Stimulated activated CD8-positive, alpha-beta memory T cell treated with anti-CD3 and anti-CD28 coated beads, Interleukin-12 subunit alpha, Interleukin-12 subunit beta, amount 100 ng/mL, for 4 hours (primary cell): ENCODE measurements around the gene ADAMTS9.
"Not testable (repeated sequence)": the region's sequence is repeated elsewhere in the genome, so short reads cannot be mapped to it uniquely, and the experiment has no call there.

Experiments
- DNase-seq: peaks from one replicate; pipeline ENCODE4 v3.0.0-alpha.2; 2020; ENCODE audit warnings: low read depth

ADAMTS9 gene

GRCh38 chr3:64571982-64572381, 115.8 kb downstream of the ADAMTS9 start:
- DNase-seq: no peak

DNA sequence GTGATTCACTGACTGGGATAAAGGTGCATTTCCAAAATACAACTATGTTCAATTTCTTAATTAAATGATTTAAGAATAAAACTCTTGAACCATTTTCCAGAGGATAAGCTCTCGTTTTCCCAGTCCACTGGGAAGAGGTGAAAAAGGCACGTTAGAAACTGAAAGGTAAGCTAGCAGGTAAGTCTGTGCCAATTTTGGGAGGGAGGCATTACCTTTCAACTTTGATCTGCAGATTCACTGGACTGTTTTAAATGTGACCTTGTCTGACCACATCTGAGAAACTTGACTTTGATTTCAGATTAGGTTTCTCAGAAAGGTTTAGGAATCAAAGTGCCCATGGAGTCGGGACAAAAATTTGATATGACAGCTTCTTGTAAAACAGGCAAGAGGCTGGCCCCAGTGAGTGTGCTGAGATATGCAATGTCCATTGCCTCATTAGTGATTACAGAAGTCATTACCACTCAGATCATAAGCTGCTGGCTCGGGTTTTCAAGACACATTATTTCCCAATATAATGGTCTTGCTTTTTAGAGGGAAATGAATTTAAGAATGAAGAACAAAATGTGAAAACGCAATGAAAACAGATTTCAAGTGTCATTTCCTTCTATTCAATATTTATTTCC, 118.8 kb downstream of the ADAMTS9 start:
- no peak for DNase-seq

- DNase-seq: no peak
Measured at GRCh38 chr3:64566859-64567258, 120.9 kb downstream of the ADAMTS9 start.

DNA sequence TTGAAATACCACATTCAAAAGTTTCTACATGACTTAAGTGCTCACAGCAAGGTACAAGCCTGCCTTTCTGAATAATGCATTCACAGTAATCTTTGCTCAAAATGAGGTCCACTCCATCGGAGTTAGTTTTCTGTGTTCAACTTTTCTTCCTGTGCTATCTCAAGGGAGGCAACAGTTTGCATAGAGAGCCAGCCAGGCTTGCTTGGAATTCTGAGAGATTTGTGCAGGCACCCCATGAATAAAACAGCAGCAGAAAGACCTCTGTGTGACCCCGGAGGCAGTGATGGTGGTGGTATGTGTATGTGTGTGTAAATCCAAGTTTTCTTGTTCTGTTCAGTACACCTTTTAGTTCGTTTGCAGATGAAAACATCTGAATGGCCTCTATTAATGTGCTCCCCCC, 124.0 kb downstream of the ADAMTS9 start:
- no peak for DNase-seq

- no peak for DNase-seq
Measured at GRCh38 chr3:64561868-64562267, 125.9 kb downstream of the ADAMTS9 start.

- DNase-seq: no peak
Measured at GRCh38 chr3:64561325-64561843, 126.4 kb downstream of the ADAMTS9 start.

- no peak for DNase-seq
Measured at GRCh38 chr3:64560791-64561190, 127.0 kb downstream of the ADAMTS9 start.

DNA sequence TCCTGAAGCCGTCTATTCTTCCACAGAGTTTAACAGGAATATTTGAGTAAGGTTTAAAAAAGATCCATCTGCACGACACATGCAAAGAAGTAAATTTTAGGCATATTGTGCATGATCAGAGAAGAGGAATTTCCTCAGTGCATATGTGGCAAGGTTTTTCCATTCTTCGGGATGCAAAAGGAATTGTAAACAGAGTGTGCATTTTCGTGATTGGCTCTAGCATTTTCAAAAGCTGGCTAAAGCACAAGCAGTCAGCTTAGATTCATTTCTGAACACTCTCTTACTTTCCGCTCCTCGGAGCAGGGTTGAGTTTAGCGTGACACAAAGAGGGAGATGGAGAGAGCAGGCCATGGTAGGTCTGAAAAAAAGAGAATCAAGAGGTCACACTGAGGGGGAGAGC, 128.2 kb downstream of the ADAMTS9 start:
- no peak for DNase-seq

- DNase-seq: no peak
Measured at GRCh38 chr3:64556046-64556445, 131.8 kb downstream of the ADAMTS9 start.

- DNase-seq: no peak
Measured at GRCh38 chr3:64555351-64555750, 132.4 kb downstream of the ADAMTS9 start.

DNA sequence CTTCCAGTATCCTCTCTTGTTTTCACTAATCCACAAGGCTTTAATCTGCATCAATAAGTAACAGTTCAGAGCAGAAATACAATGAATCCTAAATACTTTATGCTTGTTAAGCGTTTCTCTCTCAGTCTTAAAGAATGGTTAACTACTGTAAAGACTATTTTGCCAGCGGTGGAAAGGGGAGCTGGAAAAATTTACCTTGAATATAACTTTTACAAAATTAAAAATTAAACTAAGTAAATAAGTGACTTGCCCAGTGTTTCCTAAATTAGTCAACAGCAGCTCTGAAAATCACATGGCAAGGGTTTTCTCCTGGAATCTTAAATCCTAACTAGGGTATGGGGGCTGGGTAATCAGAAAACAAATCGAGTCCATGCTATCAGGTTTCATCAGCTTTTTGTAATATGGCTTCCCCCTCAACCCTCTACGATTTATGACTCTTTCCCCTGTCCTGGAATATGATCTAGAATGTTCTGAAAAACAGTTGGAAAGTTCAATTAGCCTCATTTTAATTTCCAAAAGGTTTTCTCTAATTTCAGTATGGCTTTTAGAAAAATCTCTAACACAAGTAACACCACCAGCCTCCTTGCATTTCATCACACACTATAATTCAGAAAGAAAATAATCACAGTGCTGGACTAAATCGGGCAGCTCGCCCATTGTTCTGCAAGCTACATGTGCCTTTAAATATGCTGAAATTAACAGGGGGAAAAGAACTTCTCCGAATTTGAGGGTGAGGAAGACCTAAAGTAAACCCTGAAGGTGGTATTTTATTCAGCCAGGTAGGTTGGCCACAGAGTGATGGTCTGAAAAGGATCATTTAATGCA, 133.5 kb downstream of the ADAMTS9 start:
- no peak for DNase-seq

DNA sequence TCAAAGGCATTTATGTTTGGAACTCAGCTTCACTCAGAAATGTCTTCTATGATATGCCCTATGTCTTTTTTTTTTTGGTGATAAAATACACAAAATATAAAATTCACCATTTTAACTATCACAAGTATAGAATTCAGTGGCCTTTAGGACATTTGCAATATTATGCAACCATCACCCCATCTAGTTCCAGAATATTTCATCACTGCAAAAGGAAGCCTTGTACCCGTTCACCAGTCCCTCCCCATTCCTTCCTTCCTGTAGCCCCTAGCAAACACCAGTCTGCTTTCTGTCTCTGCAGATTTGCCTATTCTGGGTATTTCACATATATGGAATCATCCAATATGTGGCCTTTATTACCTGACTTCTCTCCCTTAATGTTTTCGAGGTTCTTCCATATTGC, 134.8 kb downstream of the ADAMTS9 start:
- no peak for DNase-seq

GRCh38 chr3:64552160-64552559, 135.6 kb downstream of the ADAMTS9 start:
- DNase-seq: no peak

DNA sequence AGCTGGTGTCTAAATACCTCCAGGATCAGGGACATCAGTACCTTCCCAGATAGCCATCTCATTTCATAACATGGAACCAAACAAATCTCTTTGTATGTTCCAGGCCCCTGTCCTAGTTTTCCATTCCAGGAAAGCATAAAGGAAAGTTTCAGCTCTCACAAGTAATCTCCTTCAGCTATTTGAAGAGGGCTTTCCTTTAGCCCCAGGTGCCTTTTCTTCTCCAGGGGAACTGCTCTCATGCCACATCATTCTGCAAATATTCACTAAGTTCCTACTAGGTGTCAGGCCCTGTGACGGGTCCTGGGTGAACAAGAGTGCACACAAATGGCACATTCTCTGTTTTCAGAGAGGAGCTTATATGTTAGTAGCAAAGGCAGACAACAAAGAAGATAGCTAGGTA, 136.1 kb downstream of the ADAMTS9 start:
- DNase-seq: no peak

- no peak for DNase-seq
Measured at GRCh38 chr3:64550745-64551144, 137.1 kb downstream of the ADAMTS9 start.

GRCh38 chr3:64549869-64550268, 137.9 kb downstream of the ADAMTS9 start:
- no peak for DNase-seq

DNA sequence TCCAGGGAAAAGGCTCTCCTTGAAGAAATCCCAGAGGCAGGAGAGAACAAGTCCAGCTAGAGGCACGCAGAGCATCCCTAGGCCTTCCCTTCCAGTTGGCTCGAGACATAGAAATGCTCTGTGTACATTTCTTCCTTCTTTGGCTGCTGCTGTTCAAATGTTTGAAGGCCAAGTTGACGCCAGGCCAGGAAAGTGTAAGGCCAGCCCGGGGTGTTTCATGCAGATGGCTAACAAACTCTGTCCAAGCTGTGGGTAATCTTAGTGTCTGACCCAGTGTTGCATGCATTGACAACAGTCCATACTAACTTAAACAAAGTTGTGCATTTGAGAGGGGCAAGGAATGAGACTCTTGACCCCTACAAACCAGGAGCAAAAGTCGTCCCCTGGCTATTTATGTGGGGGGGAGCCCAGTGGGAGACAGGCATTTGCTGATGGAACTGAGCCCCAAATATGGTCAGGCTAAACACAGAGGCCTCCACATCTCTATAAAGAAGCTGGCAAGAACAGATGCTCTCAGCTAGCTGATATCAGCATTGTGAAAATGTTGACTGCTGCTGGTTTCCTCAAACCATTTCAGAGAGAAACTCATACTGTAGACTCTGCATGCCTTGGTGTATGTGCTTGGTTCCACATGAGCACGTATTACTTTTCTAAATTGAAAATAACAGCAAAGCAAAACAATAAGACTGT, 139.5 kb downstream of the ADAMTS9 start:
- DNase-seq: no peak

DNA sequence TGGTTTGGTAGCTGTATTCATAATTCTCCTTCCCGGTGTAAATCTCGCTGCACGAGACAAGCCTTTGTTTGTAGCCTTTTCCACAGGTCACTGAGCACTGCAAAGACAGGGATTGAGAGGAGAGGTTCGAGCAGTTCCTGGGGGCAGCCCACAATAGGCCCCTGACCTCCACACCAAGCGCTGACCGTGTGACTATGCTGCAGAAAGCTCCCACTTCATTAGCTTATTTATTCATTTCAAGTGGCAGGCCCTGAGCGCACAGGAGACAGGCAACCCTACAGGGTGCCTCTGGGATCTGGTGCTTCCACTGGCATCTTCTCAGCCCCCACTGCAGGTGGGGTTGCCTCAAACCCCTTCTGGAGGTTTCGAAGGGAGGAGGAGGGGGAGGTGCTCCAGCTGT, 140.9 kb downstream of the ADAMTS9 start:
- no peak for DNase-seq

- DNase-seq: not testable (repeated sequence)
Measured at GRCh38 chr3:64545239-64545638, 142.6 kb downstream of the ADAMTS9 start.

GRCh38 chr3:64541803-64542202, 146.0 kb downstream of the ADAMTS9 start:
- DNase-seq: no peak

GRCh38 chr3:64539451-64540196, 148.2 kb downstream of the ADAMTS9 start:
- DNase-seq: no peak

DNA sequence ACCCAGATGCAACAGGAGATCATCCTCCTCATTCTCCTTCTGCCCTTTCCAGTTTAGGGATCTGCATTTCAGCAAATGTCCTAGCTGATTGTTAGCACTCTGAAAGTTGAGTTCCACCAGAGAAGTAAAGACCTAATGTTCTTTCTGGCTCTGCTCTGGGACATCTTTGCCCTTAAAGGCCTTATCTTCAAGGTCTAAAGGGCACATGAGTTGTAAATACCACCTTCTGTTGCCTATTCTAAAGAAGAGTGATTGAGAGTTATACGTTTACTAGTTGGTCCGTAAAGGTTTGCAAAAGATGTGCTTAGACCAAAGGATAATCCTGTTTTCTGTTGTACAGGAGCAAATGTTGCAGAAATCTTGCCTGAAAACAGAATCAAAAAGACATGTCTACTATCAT, 151.6 kb downstream of the ADAMTS9 start:
- DNase-seq: no peak
